ENCODE results near the gene TRPM7. TPM values are rescaled to one million over a fixed set of nuclear protein-coding genes. Genes with fewer than 3 reads are reported as not detected.
"Not testable (repeated sequence)": the region's sequence is repeated elsewhere in the genome, so short reads cannot be mapped to it uniquely, and the experiment has no call there.

TRPM7 gene
- total RNA-seq, 2 donors from 2014 or later, result 52.0 to 77.0 TPM

DNA sequence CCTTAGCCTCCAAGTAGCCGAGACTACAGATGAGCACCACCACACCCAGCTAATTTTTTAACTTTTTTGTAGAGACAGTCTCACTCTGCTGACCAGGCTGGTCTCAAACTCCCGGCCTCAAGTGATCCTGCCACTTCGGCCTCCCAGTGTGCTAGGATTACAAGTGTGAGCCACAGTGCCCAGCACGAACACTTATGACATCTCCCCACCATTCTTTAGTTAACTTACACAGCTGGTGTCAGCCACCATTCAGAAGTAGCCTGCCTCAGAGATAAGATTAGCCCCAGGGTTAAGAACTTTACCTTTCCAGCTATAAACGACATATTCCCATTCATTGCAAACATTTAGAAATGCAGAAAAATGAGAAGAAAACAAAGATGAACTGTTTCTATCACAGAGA, 58.2 kb downstream of the TRPM7 start:
- Mint-ChIP-seq H3K27me3 (no peaks in the 10 kb centered on the region), H3K4me1 (peaks cover 10% of the 10 kb centered on the region), H3K27ac (no peak overlapping the region), H3K4me3 (no peak overlapping the region), H3K9me3 (no peaks in the 10 kb centered on the region), H3K36me3 (ENCODE audit: low read depth) (peaks cover 98% of the 10 kb centered on the region)
- ATAC-seq (replicated peaks), result no peak

DNA sequence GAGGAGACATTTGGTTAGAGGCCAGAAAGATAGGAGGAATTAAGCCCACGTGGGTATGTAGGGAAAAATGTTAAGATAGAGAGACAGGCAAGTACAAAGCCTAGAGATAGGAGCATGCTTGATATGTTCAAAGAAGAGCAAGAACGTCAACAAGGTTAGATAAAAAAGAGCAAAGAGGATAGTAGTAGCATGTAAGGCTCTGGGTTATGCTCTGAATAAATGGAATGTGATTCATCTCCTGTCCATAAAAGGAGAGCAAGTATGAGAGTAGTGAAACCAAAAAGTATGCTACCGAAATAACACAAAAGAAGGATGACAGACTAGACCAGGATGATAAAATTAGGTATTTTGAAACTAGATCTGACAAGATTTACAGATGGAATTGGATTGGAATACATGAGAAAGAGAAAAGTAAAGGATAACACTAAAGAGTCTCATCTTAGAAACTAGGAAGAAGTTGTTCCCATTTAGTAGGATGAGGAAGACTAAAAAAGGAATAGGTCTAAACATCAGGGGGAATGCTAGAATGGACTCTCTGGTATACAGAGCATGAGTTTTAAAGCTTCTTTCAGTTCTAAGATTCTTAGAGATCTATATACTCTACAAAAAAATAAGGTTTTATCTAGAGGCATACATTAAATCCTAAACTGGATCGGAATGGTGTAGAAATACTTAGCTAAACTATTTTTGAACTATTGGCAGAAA, 59.1 kb downstream of the TRPM7 start:
- Mint-ChIP-seq H3K4me3 (peak overlapping the region; percentile 9), H3K9me3 (no peaks in the 10 kb centered on the region), H3K27ac (peak overlapping the region; percentile 51), H3K4me1 (peaks cover 10% of the 10 kb centered on the region), H3K36me3 (ENCODE audit: low read depth) (peaks cover 98% of the 10 kb centered on the region), H3K27me3 (no peaks in the 10 kb centered on the region)
- ATAC-seq (replicated peaks), result peak; percentile 99

DNA sequence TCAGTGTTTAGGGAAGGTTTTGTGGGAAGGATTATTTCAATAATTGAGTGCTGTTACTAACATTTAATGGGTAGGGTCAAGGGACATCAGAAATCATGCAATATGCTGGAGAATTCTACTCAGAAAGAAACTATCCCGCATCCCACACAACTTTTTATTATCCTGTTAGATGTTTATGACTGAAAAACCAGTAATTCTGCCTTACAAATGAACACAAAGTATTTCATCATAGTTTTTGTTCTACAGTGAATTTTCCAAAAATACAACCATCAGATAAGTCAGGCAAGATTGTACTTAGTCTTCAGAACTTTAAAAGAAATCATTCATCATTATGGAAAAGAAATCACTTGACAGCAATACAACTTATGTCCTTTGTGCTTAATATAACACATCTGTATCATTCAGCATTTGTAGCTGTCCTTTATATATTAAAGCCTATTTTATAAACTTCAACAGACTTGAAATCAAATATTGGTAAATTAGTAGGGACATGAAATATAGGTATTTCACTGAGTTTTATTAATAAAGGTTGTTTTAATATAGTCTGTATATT, 61.9 kb downstream of the TRPM7 start:
- Mint-ChIP-seq H3K27me3 (no peaks in the 10 kb centered on the region), H3K4me1 (peaks cover 10% of the 10 kb centered on the region), H3K36me3 (ENCODE audit: low read depth) (peaks cover 100% of the 10 kb centered on the region), H3K27ac (no peak overlapping the region), H3K9me3 (no peaks in the 10 kb centered on the region), H3K4me3 (no peak overlapping the region)
- no peak for ATAC-seq (replicated peaks)

DNA sequence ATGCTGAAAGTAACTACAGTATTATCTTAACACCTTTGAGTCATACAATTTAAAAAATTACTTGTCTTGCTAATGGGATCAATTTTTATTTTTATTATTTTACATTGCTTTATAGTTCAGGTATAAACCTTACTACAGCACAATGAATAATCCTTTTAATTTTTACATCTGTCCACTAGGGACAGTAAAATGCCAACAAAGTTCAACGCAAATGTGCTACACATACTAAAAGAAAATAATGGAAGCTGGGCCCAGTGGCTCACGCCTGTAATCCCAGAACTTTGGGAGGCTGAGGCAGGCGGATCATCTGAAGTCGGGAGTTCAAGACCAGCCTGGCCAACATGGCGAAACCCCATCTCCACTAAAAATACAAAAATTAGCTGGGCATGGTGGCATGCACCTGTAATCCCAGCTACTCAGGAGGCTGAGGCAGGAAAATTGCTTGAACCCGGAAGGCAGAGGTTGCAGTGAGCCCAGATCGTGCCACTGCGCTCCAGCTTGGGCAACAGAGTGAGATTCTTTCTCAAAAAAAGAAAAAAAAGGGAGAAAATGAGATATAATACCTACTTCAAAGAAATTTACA, 64.1 kb downstream of the TRPM7 start:
- H3K4me1 Mint-ChIP-seq; H3K27me3 Mint-ChIP-seq; H3K4me3 Mint-ChIP-seq; ATAC-seq (replicated peaks); H3K9me3 Mint-ChIP-seq; H3K27ac Mint-ChIP-seq: not testable (repeated sequence)
- H3K36me3 Mint-ChIP-seq (ENCODE audit: low read depth), result peaks cover 95% of the 10 kb centered on the region

DNA sequence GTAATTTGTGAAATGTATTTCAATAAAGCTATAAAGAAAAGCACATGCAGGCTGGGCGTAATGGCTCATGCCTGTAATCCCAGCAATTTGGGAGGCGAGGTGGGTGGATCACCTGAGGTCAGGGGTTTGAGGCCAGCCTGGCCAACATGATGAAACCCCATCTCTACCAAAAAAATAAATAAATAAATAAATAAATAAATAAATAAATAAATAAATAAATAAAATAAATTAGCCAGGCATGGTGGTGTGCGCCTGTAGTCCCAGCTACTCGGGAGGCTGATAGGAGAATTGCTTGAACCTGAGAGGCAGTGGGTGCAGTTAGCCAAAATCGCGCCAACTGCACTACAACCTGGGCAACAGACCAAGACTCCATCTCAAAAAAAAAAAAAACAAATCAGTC, 69.6 kb downstream of the TRPM7 start:
- H3K9me3 Mint-ChIP-seq; H3K4me3 Mint-ChIP-seq; ATAC-seq (replicated peaks); H3K27ac Mint-ChIP-seq; H3K27me3 Mint-ChIP-seq; H3K4me1 Mint-ChIP-seq: not testable (repeated sequence)
- H3K36me3 Mint-ChIP-seq (ENCODE audit: low read depth), result peaks cover 91% of the 10 kb centered on the region

DNA sequence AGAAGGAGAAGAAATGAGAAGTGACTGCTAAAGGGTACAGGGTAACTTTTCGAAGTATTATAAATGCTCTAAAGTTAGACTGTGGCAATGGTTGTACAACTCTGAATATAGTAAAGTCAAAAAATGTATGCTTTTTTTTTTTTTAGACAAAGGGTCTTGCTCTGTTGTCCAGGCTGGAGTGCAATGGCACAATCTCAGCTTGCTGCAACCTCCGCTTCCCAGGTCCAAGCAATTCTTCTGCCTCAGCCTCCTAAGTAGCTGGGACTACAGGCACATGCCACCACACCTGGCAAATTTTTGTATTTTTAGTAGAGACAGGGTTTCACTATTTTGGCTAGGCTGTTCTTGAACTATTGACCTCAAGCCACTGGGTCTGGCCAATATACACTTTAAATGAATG, 70.0 kb downstream of the TRPM7 start:
- not testable (repeated sequence) for H3K4me3 Mint-ChIP-seq; H3K27ac Mint-ChIP-seq; H3K4me1 Mint-ChIP-seq; H3K27me3 Mint-ChIP-seq; ATAC-seq (replicated peaks); H3K9me3 Mint-ChIP-seq
- H3K36me3 Mint-ChIP-seq (ENCODE audit: low read depth), result peaks cover 91% of the 10 kb centered on the region

DNA sequence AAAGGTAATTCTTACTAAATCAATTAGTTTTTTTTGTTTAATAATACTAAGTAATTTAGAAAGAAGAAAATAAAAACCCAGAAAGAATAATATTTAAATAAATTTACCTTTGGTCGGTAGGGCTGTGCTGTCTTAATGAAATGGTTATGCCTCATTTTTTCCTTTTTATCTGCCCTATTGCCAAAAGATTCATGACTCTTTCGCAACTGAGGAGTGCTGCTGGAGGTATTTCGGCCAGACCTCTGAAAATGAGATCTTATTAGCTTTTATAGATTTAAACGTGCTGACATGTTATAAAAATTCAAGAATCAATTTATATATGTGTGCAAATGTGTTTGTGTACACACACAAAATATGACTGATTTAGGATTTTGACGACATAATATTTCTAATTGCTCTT, 73.0 kb downstream of the TRPM7 start:
- Mint-ChIP-seq H3K9me3 (no peaks in the 10 kb centered on the region), H3K4me1 (no peaks in the 10 kb centered on the region), H3K4me3 (no peak overlapping the region), H3K36me3 (ENCODE audit: low read depth) (peaks cover 89% of the 10 kb centered on the region), H3K27ac (no peak overlapping the region), H3K27me3 (no peaks in the 10 kb centered on the region)
- ATAC-seq (replicated peaks), result no peak

DNA sequence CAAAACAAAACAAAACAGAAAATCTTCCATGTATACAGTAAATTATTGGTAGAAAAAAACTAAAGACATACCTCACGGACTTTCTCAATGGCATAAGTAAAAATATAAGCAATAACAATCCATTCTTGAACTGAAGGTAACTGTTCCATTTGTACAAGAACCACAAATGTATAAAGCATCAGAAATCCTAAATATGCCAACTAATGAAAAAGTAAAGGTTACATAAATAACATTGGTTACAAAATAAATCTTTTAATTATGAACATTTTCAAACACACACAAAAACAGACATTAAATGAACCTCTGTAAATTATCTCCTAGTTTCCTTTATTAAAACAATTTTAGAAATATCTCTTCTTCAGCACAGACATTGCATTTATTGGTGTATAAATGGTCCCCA, 79.5 kb downstream of the TRPM7 start:
- Mint-ChIP-seq H3K4me1 (no peaks in the 10 kb centered on the region), H3K27me3 (no peaks in the 10 kb centered on the region), H3K4me3 (no peak overlapping the region), H3K9me3 (no peaks in the 10 kb centered on the region), H3K36me3 (ENCODE audit: low read depth) (peaks cover 96% of the 10 kb centered on the region), H3K27ac (no peak overlapping the region)
- ATAC-seq (replicated peaks), result no peak

DNA sequence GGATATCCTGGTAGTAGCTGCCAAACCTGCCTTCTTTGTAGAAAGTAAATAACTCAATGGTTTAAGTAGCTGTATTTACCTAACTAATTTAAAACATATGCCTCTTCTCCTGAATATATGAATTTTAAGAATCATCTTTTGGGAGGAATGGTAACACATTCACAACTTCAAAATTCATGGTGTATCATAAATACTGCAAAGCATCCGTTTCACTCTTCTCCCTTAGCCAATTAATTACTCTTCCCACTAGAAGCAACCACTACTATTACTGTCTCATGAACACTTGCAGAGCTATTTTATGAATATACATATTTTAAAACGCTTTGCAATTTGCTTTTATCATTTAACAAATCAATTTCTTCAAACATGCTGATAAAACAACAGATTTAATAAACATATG, 81.1 kb downstream of the TRPM7 start:
- no peak for ATAC-seq (replicated peaks)
- Mint-ChIP-seq H3K4me1 (no peaks in the 10 kb centered on the region), H3K4me3 (no peak overlapping the region), H3K27me3 (no peaks in the 10 kb centered on the region), H3K36me3 (ENCODE audit: low read depth) (peaks cover 84% of the 10 kb centered on the region), H3K9me3 (no peaks in the 10 kb centered on the region), H3K27ac (no peak overlapping the region)

DNA sequence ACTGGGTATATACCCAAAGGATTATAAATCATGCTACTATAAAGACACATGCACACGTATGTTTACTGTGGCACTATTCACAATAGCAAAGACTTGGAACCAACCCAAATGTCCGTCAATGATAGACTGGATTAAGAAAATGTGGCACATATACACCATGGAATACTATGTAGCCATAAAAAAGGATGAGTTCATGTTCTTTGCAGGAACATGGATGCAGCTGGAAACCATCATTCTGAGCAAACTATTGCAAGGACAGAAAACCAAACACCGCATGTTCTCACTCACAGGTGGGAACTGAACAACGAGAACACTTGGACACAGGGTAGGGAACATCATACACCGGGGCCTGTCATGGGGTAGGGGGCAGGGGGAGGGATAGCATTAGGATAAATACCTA, 84.6 kb downstream of the TRPM7 start:
- peaks cover 85% of the 10 kb centered on the region for H3K36me3 Mint-ChIP-seq (ENCODE audit: low read depth)
- not testable (repeated sequence) for H3K9me3 Mint-ChIP-seq; H3K4me3 Mint-ChIP-seq; ATAC-seq (replicated peaks); H3K27ac Mint-ChIP-seq; H3K4me1 Mint-ChIP-seq; H3K27me3 Mint-ChIP-seq

DNA sequence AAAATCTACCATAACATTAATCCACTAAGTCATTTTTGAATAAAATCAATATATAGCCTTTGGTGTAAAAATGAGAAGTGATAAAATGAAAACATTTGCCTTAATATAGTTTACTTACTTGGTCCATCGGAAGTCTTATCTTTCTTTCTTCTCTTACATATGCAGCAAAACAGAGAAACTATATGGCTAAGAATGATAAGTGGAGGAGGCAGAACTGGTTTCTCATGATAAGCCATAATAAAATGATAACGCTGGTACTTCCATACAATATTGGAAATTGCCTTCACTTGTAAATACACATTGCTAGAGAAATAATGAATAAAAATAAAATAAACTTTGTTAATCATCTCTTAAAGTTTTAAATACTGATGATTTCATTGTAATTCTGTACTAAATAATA, 92.3 kb downstream of the TRPM7 start:
- Mint-ChIP-seq H3K27ac (no peak overlapping the region), H3K4me1 (no peaks in the 10 kb centered on the region), H3K4me3 (no peak overlapping the region), H3K27me3 (no peaks in the 10 kb centered on the region), H3K36me3 (ENCODE audit: low read depth) (peaks cover 98% of the 10 kb centered on the region), H3K9me3 (no peaks in the 10 kb centered on the region)
- ATAC-seq (replicated peaks), result no peak

DNA sequence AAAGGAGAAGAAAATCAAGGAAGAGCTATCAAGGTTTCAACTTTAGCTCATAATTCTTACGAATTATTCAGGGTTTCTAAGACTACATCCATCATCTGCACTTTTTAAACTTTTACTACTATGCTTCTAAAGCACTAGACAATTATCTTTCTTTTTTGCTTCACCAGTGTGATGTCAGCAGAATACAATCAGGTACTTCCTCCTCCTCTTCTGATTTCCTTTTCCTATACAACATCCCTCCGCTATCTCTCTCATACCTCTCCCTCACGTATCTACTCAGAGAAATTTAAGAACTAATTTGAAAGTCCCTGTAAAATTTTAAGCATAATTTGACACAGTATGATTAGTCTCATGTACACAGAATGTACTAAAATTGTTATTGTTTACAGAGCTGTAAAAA, 92.8 kb downstream of the TRPM7 start:
- H3K27ac Mint-ChIP-seq, result no peak overlapping the region
- H3K27me3 Mint-ChIP-seq, result no peaks in the 10 kb centered on the region
- no peaks in the 10 kb centered on the region for H3K4me1 Mint-ChIP-seq
- no peaks in the 10 kb centered on the region for H3K9me3 Mint-ChIP-seq
- no peak overlapping the region for H3K4me3 Mint-ChIP-seq
- ATAC-seq (replicated peaks), result no peak
- H3K36me3 Mint-ChIP-seq (ENCODE audit: low read depth), result peaks cover 98% of the 10 kb centered on the region

DNA sequence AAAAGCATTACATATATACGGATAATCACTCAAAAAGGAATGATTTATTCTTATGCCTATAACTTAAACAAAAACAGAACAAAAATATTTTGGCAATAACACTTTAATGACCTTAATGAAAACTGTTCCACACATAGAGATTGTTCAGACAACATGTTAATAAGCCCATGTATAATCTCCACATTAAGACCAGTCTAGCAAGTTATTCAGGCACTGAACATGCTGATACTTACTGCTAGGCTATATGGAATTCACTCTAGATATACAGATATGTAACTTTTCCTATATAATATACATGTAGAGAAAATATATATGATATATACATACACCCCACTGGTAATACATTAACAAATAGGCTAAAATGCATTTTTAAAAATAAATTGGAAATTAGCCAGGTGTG, 96.3 kb downstream of the TRPM7 start:
- Mint-ChIP-seq H3K9me3 (no peaks in the 10 kb centered on the region), H3K4me3 (no peak overlapping the region), H3K4me1 (no peaks in the 10 kb centered on the region), H3K27me3 (no peaks in the 10 kb centered on the region), H3K36me3 (ENCODE audit: low read depth) (peaks cover 100% of the 10 kb centered on the region), H3K27ac (no peak overlapping the region)
- no peak for ATAC-seq (replicated peaks)

DNA sequence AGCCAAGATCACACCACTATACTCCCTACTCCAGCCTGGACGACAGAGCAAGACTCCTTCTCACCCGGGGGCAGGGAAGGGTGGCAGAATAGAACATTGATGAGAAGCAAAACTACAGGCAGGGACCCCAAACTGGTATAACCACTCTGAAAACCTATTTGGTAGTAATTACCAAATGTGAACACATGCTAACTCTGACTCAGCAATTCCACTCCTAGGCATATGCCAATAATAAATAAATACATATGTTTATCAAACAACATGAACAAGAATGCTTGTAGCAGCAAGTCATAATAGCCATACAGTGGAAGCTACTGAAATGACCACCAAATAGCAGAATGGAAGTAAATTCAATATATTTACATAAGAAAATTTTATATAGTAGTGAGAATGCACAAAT, 109.1 kb downstream of the TRPM7 start:
- no peak overlapping the region for H3K27ac Mint-ChIP-seq
- no peak overlapping the region for H3K4me3 Mint-ChIP-seq
- H3K36me3 Mint-ChIP-seq (ENCODE audit: low read depth), result peaks cover 95% of the 10 kb centered on the region
- no peaks in the 10 kb centered on the region for H3K4me1 Mint-ChIP-seq
- no peaks in the 10 kb centered on the region for H3K27me3 Mint-ChIP-seq
- ATAC-seq (replicated peaks), result no peak
- H3K9me3 Mint-ChIP-seq, result no peaks in the 10 kb centered on the region

DNA sequence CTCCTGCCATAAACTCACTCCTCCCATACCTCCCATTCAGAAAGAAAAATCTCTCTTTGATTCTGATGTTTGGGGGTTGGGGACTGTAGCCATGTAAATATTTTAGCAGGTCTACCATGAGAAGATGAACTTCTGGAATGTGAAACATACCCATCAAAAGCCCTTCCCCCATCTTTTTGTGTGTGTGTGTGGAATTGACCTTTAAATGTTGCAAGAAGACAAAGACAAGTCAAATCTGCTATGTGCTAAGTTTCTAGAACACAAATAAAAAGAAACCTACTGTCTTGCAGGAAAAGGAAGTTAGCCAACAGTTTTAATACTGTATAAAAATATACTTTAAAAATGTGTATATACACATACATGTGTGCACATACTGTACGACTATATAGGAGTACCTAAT, 110.4 kb downstream of the TRPM7 start:
- H3K4me3 Mint-ChIP-seq, result no peak overlapping the region
- H3K27ac Mint-ChIP-seq, result peak overlapping the region; percentile 65
- H3K27me3 Mint-ChIP-seq, result no peaks in the 10 kb centered on the region
- no peak for ATAC-seq (replicated peaks)
- peaks cover 92% of the 10 kb centered on the region for H3K36me3 Mint-ChIP-seq (ENCODE audit: low read depth)
- H3K9me3 Mint-ChIP-seq, result no peaks in the 10 kb centered on the region
- H3K4me1 Mint-ChIP-seq, result no peaks in the 10 kb centered on the region

All from activated T-helper 17 cell treated with anti-CD3 and anti-CD28 coated beads, Interleukin-2, amount 50 U/mL, for 72 hours (primary cell).